ENCODE data around the gene ZNF775.

DNA sequence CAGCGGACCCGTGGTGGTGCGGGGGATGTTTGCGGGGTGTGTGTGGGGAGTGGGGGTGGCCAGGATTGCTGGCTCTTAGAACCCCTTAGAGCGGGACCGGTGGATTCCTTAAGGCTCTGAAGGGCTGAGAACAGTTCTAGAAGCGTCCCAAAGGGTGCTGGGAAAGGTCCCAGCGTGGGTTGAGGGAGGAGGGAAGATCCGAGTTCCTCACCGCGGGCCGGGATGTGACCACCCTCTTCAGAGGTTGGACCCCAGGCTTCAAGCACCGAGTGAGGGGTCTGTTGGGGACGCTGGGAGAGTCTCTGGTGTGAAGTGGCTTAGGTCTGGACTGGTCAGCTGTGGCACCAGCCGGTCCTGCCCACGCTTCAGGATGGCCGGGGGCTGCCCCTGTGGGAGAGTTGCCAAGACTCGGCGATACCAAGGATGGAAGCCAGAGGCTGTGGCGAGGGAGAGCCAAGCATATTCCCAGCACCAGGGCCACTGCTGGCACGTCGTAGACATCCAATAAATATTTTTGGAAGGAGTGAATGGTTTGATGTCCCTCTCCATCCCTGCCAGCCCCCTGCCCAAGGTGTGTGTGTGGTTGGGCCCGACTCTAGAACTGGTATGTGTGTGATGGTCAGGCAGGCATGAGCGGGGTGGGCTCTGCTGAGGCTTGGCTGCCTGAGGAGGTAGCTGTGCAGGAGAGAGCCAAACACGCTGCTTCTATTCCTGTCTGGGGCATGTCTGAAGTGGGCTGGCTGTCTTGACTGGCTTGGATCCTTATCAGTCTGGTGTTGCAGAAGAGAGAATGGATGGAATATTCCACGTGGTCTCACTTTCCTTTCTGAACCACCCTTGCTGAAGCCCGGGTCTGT, 19.2 kb downstream of the ZNF775 start:
- TF ChIP-seq POLR2A (IDR thresholded peaks at IDR 0.05) = no peak
- TF ChIP-seq, protein P1, sequence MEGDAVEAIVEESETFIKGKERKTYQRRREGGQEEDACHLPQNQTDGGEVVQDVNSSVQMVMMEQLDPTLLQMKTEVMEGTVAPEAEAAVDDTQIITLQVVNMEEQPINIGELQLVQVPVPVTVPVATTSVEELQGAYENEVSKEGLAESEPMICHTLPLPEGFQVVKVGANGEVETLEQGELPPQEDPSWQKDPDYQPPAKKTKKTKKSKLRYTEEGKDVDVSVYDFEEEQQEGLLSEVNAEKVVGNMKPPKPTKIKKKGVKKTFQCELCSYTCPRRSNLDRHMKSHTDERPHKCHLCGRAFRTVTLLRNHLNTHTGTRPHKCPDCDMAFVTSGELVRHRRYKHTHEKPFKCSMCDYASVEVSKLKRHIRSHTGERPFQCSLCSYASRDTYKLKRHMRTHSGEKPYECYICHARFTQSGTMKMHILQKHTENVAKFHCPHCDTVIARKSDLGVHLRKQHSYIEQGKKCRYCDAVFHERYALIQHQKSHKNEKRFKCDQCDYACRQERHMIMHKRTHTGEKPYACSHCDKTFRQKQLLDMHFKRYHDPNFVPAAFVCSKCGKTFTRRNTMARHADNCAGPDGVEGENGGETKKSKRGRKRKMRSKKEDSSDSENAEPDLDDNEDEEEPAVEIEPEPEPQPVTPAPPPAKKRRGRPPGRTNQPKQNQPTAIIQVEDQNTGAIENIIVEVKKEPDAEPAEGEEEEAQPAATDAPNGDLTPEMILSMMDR (IDR thresholded peaks at IDR 0.05) = no peak

Measured in lower leg skin (tissue), 3 donors.